H1 (cell line): Measurements from ENCODE around the gene TPRG1L. TPM values are rescaled to one million over a fixed set of nuclear protein-coding genes. Genes with fewer than 3 reads are reported as not detected.

Source experiments
- CTCF ChIA-PET: fragments of 300-600 bp; sonication (Branson Sonifier 250); formaldehyde crosslinking; loops from one replicate; lab custom pipeline; 2021; ENCODE audit not compliant: partially characterized antibody; lab: Charles Lee
- POLR2A ChIA-PET: fragments of 300-600 bp; sonication (Branson Sonifier 250); formaldehyde crosslinking; loops from one replicate; lab custom pipeline; 2021; ENCODE audit warnings: inconsistent platforms; ENCODE audit not compliant: partially characterized antibody; lab: Charles Lee
- DNase-seq, 2 experiments: peaks; one replicate each; pipeline versions ENCODE4 v3.0.0 to v3.0.0-alpha.2; 2010 to 2022; ENCODE audit warnings: low spot score in 2 of 2, low read depth in 1 of 2, mixed read lengths in 1 of 2
- FAIRE-seq: peaks from 2 replicates; lab custom pipeline; 2011; peaks lifted over from hg19 to GRCh38; lab: Jason Lieb, UNC
- H2AFZ ChIP-seq: 2 replicates; pipeline ENCODE4 v1.8.1; 2012; ENCODE audit warnings: low read length, inconsistent platforms
- H2AK5ac ChIP-seq: 2 replicates; pipeline ENCODE4 v1.6.1; 2013; ENCODE audit warnings: low read depth, low read length
- H2BK120ac ChIP-seq: replicated peaks from 2 replicates; pipeline ENCODE3; 2013; ENCODE audit warnings: low read depth, low read length, inconsistent platforms
- H2BK12ac ChIP-seq: 2 replicates; pipeline ENCODE4 v1.6.1; 2013; ENCODE audit warnings: low read depth, low read length
- H2BK15ac ChIP-seq: 2 replicates; pipeline ENCODE4 v1.6.1; 2013; ENCODE audit warnings: low read length
- H2BK20ac ChIP-seq: 2 replicates; pipeline ENCODE4 v1.6.1; 2013; ENCODE audit warnings: low read length
- H2BK5ac ChIP-seq: 2 replicates; pipeline ENCODE4 v1.6.1; 2013; ENCODE audit warnings: low read depth, low read length
- H3K14ac ChIP-seq: 2 replicates; pipeline ENCODE4 v1.6.1; 2013; ENCODE audit warnings: inconsistent platforms; ENCODE audit not compliant: insufficient read length
- H3K18ac ChIP-seq: 2 replicates; pipeline ENCODE4 v1.6.1; 2013; ENCODE audit warnings: low read length; ENCODE audit errors: extremely low read depth
- H3K23ac ChIP-seq: 2 replicates; pipeline ENCODE4 v1.6.1; 2013; ENCODE audit warnings: inconsistent platforms; ENCODE audit not compliant: insufficient read length
- H3K23me2 ChIP-seq: 2 replicates; pipeline ENCODE4 v1.6.1; 2013; ENCODE audit warnings: low read depth, low read length
- H3K27ac ChIP-seq: 2 replicates; pipeline ENCODE4 v1.6.1; 2011; ENCODE audit warnings: low read depth, low read length, inconsistent platforms
- H3K27me3 ChIP-seq, 4 experiments: replicated peaks in 1 of 4; 1 replicate in 1 of 4; 2 replicates in 3 of 4; pipeline versions ENCODE4 v1.6.1 to v1.8.1; 2011 to 2013; ENCODE audit warnings: low read length in 3 of 4, mild to moderate bottlenecking in 3 of 4, inconsistent platforms in 2 of 4, mixed read lengths in 2 of 4, moderate library complexity in 1 of 4; ENCODE audit not compliant: control insufficient read depth in 3 of 4, insufficient read depth in 3 of 4; ENCODE audit errors: extremely low read depth in 1 of 4
- H3K36me3 ChIP-seq, 4 experiments: 2 replicates each; pipeline versions ENCODE4 v1.6.1 to v1.8.1; 2011 to 2013; ENCODE audit warnings: mild to moderate bottlenecking in 4 of 4, low read length in 3 of 4, moderate library complexity in 2 of 4, control low read depth in 1 of 4, inconsistent platforms in 1 of 4; ENCODE audit not compliant: insufficient read depth in 4 of 4, control insufficient read depth in 2 of 4
- H3K4ac ChIP-seq: replicated peaks from 2 replicates; pipeline ENCODE3; 2013; ENCODE audit warnings: low read length, low read depth, mixed read lengths, inconsistent platforms; ENCODE audit not compliant: insufficient read length
- H3K4me1 ChIP-seq, 4 experiments: replicated peaks in 1 of 4; 1 replicate in 1 of 4; 2 replicates in 3 of 4; pipeline versions ENCODE4 v1.6.1 to v1.8.1; 2011 to 2013; ENCODE audit warnings: low read length in 3 of 4, inconsistent platforms in 2 of 4, mixed read lengths in 1 of 4; ENCODE audit not compliant: insufficient read depth in 4 of 4, control insufficient read depth in 3 of 4
- H3K4me2 ChIP-seq, 2 experiments: 2 replicates each; pipeline versions ENCODE4 v1.6.1 to v1.8.1; 2011 to 2013; ENCODE audit warnings: low read depth in 2 of 2, low read length in 2 of 2, control low read depth in 1 of 2, inconsistent platforms in 1 of 2, mild to moderate bottlenecking in 1 of 2; ENCODE audit not compliant: insufficient read depth in 1 of 2
- H3K4me3 ChIP-seq, 4 experiments: fragments of 200-600, 300-600 bp in 1 of 4; sonication (generic), shearing (Covaris generic), sonication (Bioruptor Twin) in 1 of 4; 2 replicates each; pipeline versions ENCODE4 v1.5.1 to v1.8.1; 2011 to 2016; ENCODE audit warnings: low read length in 4 of 4, low read depth in 3 of 4, control low read depth in 2 of 4, inconsistent platforms in 2 of 4, mild to moderate bottlenecking in 2 of 4, mixed read lengths in 1 of 4, moderate library complexity in 1 of 4; ENCODE audit not compliant: insufficient read depth in 2 of 4; ENCODE audit errors: extremely low read depth in 1 of 4
- H3K56ac ChIP-seq: replicated peaks from 2 replicates; pipeline ENCODE3; 2013; ENCODE audit warnings: low read depth, mild to moderate bottlenecking, mixed read lengths, low read length, inconsistent platforms; ENCODE audit not compliant: insufficient read length
- H3K79me1 ChIP-seq: 2 replicates; pipeline ENCODE4 v1.6.1; 2013; ENCODE audit warnings: low read depth, low read length, control low read depth
- H3K79me2 ChIP-seq, 2 experiments: 2 replicates each; pipeline versions ENCODE4 v1.6.1 to v1.8.1; 2012 to 2013; ENCODE audit warnings: low read length in 2 of 2, mild to moderate bottlenecking in 2 of 2, inconsistent platforms in 1 of 2; ENCODE audit not compliant: insufficient read depth in 2 of 2, control insufficient read depth in 1 of 2
- H3K9ac ChIP-seq, 4 experiments: replicated peaks in 1 of 4; 1 replicate in 1 of 4; 2 replicates in 3 of 4; pipeline versions ENCODE4 v1.6.1 to v1.8.1; 2011 to 2013; ENCODE audit warnings: low read depth in 3 of 4, low read length in 3 of 4, control low read depth in 2 of 4, mild to moderate bottlenecking in 2 of 4, moderate library complexity in 2 of 4, inconsistent platforms in 1 of 4; ENCODE audit errors: extremely low read depth in 1 of 4
- H3K9me3 ChIP-seq, 2 experiments: 2 replicates each; pipeline versions ENCODE4 v1.6.1 to v1.8.1; 2012 to 2013; ENCODE audit warnings: mild to moderate bottlenecking in 2 of 2, moderate library complexity in 2 of 2, control low read depth in 1 of 2, inconsistent platforms in 1 of 2, low read depth in 1 of 2, low read length in 1 of 2, mixed read lengths in 1 of 2; ENCODE audit not compliant: insufficient read depth in 2 of 2
- H4K20me1 ChIP-seq, 2 experiments: replicated peaks in 1 of 2; 2 replicates each; pipeline versions ENCODE3 to v1.8.1; 2011 to 2013; ENCODE audit warnings: inconsistent platforms in 2 of 2, low read length in 2 of 2, mild to moderate bottlenecking in 1 of 2; ENCODE audit not compliant: insufficient read depth in 2 of 2, control insufficient read depth in 1 of 2
- H4K5ac ChIP-seq: 2 replicates; pipeline ENCODE4 v1.6.1; 2013; ENCODE audit warnings: low read length, low read depth, mixed read lengths, inconsistent platforms; ENCODE audit not compliant: insufficient read length
- H4K8ac ChIP-seq: 2 replicates; pipeline ENCODE4 v1.8.0; 2013; ENCODE audit warnings: mild to moderate bottlenecking, moderate library complexity, low read length, inconsistent platforms; ENCODE audit not compliant: insufficient read depth; ENCODE audit errors: extremely low read depth
- H4K91ac ChIP-seq: replicated peaks from 2 replicates; pipeline ENCODE3; 2013; ENCODE audit warnings: low read length, mixed read lengths, inconsistent platforms; ENCODE audit not compliant: insufficient read length
- ASH2L ChIP-seq: fragments of 200-600, 300-600 bp; sonication (generic); IDR thresholded peaks from one replicate; pipeline ENCODE4 v1.7.1; 2017; ENCODE audit warnings: low read length
- HDAC2 ChIP-seq, 2 experiments: fragments of 300-600 bp in 1 of 2; sonication (generic) in 1 of 2; IDR thresholded peaks; 2 replicates each; pipeline ENCODE4 v1.6.1; 2011 to 2012; ENCODE audit warnings: low read depth in 2 of 2, low read length in 2 of 2, mild to moderate bottlenecking in 2 of 2, moderate library complexity in 2 of 2, borderline replicate concordance in 1 of 2, inconsistent platforms in 1 of 2
- KDM4A ChIP-seq: IDR thresholded peaks from one replicate; pipeline ENCODE4 v1.7.1; 2012; ENCODE audit warnings: low read depth, mild to moderate bottlenecking, moderate library complexity, low read length, inconsistent platforms; ENCODE audit not compliant: severe bottlenecking
- PHF8 ChIP-seq: fragments of 200-600 bp; sonication (generic); conservative IDR thresholded peaks from 2 replicates; pipeline ENCODE4 v1.7.1; 2012; ENCODE audit warnings: low read depth, mild to moderate bottlenecking, inconsistent platforms, low read length, moderate library complexity
- WGBS, 2 experiments: shearing (Covaris generic) in 1 of 2; methylation state at CpG; one replicate each; pipeline versions ENCODE4 v1.1.6 to v1.1.7; 2013 to 2015; ENCODE audit warnings: low lambda C conversion rate in 2 of 2, mixed read lengths in 2 of 2, inconsistent platforms in 1 of 2, low coverage in 1 of 2, missing lambda C conversion rate in 1 of 2; ENCODE audit not compliant: insufficient replicate concordance in 2 of 2, insufficient coverage in 1 of 2, insufficient read length in 1 of 2; ENCODE audit errors: extremely low coverage in 1 of 2, missing lambda C conversion rate in 1 of 2; 5-methylcytosine and 5-hydroxymethylcytosine counted together
- long read RNA-seq, 2 experiments: library from RNA in 1 of 2; library from capped mRNA in 1 of 2; stranded (forward); transcript quantifications; one replicate each; pipeline ENCODE4 v2.0.0, GENCODE V29; 2021; ENCODE audit warnings: inconsistent platforms in 1 of 2
- polyA minus RNA-seq, 3 experiments: library from RNA; depleted of rRNA, polyadenylated mRNA; stranded (reverse); fragments of >200 nt; gene quantifications; 1 replicate in 2 of 3; 2 replicates in 1 of 3; pipeline ENCODE4 v1.2.3, GENCODE V29; 2011
- polyA plus RNA-seq, 7 experiments: library from polyadenylated mRNA; depleted of rRNA in 3 of 7; stranded (reverse) in 5 of 7; unstranded in 2 of 7; fragments of >200 nt in 5 of 7; fragments of 200-250 nt in 2 of 7; gene quantifications; 1 replicate in 5 of 7; 2 replicates in 1 of 7; 4 replicates in 1 of 7; pipeline versions ENCODE4 v1.2.1 to v1.2.3, GENCODE V29; 2011 to 2013; ENCODE audit warnings: missing spikeins in 2 of 7, mixed read lengths in 2 of 7
- total RNA-seq: library from RNA; stranded (reverse); fragmentation: NEBNext Ultra II Directional; extraction: Animal tissue kit (Norgen Biotek cat#: 25700); gene quantifications from 2 replicates; pipeline ENCODE4 v1.2.1, GENCODE V29; 2021
- TF ChIP-seq, protein P1 (sequence below): IDR thresholded peaks from 2 replicates; pipeline ENCODE4 v1.6.1; 2011; ENCODE audit warnings: low read length, improper control_type of control experiment

Gene TPRG1L
- total RNA-seq (21.7 and 22.2 TPM in 2 replicates), polyA plus RNA-seq (2011; rRNA removed) (19.8 and 22.3 TPM in 2 replicates), polyA minus RNA-seq (2011; rRNA and poly(A)+ RNA removed) (15.2 and 19.2 TPM in 2 replicates)
- 21.1 TPM for polyA plus RNA-seq (2011; cell fraction: cytosol; rRNA removed)
- 10.8 TPM for polyA plus RNA-seq (2011; cell fraction: nucleus; rRNA removed)
- 17.4 to 21.5 TPM (median 21.1 TPM) in 4 replicates for polyA plus RNA-seq (2012, experiment 1 of 2)
- polyA plus RNA-seq (2012, experiment 2 of 2) = 23.7 TPM
- 13.6 TPM for polyA plus RNA-seq (2013, experiment 1 of 2)
- polyA plus RNA-seq (2013, experiment 2 of 2) = 13.7 TPM
- 15.5 TPM for polyA minus RNA-seq (2011; cell fraction: cytosol; rRNA and poly(A)+ RNA removed)
- 6.6 TPM for polyA minus RNA-seq (2011; cell fraction: nucleus; rRNA and poly(A)+ RNA removed)
- long read RNA-seq, experiment 1, transcript TPRG1L-202 (5 exons, 2,414 nt) = major isoform, 17 of 33 reads
- long read RNA-seq, experiment 1, partial matches to known transcripts = 16 of 33 reads
- long read RNA-seq, experiment 1, other reads (novel, unspliced or antisense) = 0 of 33 reads
- long read RNA-seq, experiment 2, partial matches to known transcripts = 11 of 13 reads
- long read RNA-seq, experiment 2, other reads (novel, unspliced or antisense) = 2 of 13 reads

DNA sequence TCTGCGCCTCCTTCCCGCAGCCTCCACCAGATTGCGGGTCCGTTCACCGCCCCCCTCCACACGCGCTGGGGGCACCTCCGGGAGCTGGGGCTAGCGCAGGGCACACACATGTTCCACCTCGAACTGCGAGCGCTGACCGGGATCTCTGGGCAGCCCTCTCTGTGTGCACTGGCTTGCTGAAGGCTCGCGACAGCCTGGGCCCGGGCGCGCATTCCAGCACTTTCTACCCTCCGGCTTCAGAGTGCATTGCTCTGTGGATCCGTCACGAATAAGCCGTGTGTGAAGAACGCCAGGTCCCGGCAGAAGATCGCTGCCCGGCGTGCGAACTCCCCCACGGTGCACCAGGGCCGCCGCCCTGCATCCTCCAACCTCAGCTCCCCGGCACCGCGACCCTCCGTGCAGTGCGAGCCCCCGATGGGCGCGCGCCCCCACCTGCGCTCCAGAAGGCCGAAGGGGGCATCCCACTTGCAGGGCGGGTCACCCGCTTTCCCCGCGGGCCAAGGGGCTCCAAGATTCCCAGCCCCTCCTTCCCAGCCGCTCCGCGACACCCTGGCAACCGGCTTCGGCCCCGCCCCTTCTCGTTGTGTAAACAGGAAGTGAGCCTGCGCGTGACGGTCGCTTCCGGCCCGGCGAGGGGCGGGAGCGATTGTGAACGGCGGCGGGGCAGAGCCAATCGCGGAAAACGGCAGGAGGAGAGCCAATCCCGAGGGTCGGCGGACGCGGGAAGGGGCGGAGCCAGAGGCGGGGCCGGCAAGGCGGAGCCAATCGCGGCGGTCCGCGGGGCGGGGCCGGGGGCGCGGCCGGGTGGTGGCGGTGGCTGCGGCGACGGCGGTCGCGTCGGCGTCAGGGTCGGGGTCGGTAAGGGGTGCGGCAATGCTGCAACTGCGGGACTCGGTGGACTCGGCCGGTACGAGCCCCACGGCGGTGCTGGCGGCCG, at the start of gene TPRG1L:
TPRG1L (plus strand) TSS at position 816 of the 937 bp plus-strand sequence; CDS start at position 874, 58 bp downstream.
- ChIA-PET POLR2A (interaction anchor here (0.9 to 1.5 kb wide), 3 partner anchors 9 to 132 kb away, joined by 3 read pairs; no protein-coding TSS in a partner anchor), CTCF (interaction anchor here (1.0 to 6.7 kb wide), 6 partner anchors 34 to 171 kb away, joined by 4 to 148 read pairs (median 5); no protein-coding TSS in a partner anchor)
- peaks cover 11% of the 10 kb centered on the region for H3K23me2 ChIP-seq
- FAIRE-seq = no peak
- H3K4me2 ChIP-seq = peak within 1 kb of the TSS; percentile 87 to 95
- H3K79me2 ChIP-seq = no peaks in the 10 kb centered on the region; a peak in 1 of 4 replicates
- peak within 1 kb of the TSS; percentile 7; the same call in 1 of the 2 replicates for H2AFZ ChIP-seq
- no peak within 1 kb of the TSS for H2BK20ac ChIP-seq
- no peak within 1 kb of the TSS for H3K23ac ChIP-seq
- no peak within 1 kb of the TSS for H3K56ac ChIP-seq
- H3K4me3 ChIP-seq = peak within 1 kb of the TSS; percentile 77 to 90 (median 86)
- H3K4ac ChIP-seq = no peak within 1 kb of the TSS
- peak within 1 kb of the TSS; percentile 16 to 62 (median 56); a peak in 6 of 7 replicates for H3K9ac ChIP-seq
- H2BK15ac ChIP-seq = no peak within 1 kb of the TSS
- DNase-seq = peak; percentile 82 to 99
- peak within 1 kb of the TSS; percentile 86 for H4K8ac ChIP-seq
- H3K4me1 ChIP-seq = peaks cover 0 to 12% (median 2%) of the 10 kb centered on the region in 4 experiments; a peak in 6 of 7 replicates
- WGBS, 2 experiments = 5% methylated on average over 47 of the region's 108 CpGs; no CpG with 5 or more reads in 1 of the 2 experiments
- H4K91ac ChIP-seq = no peak within 1 kb of the TSS
- no peak within 1 kb of the TSS for H3K18ac ChIP-seq
- H3K9me3 ChIP-seq = no peaks in the 10 kb centered on the region
- H3K27me3 ChIP-seq = no peaks in the 10 kb centered on the region
- H3K27ac ChIP-seq = no peak within 1 kb of the TSS
- no peak within 1 kb of the TSS for H2BK120ac ChIP-seq
- H3K79me1 ChIP-seq = no peaks in the 10 kb centered on the region
- H2AK5ac ChIP-seq = no peak within 1 kb of the TSS
- H4K20me1 ChIP-seq = peaks cover 3% of the 10 kb centered on the region in 2 experiments
- no peak within 1 kb of the TSS for H2BK12ac ChIP-seq
- H2BK5ac ChIP-seq = no peak within 1 kb of the TSS
- no peak within 1 kb of the TSS for H4K5ac ChIP-seq
- peaks cover 0 to 20% (median 6%) of the 10 kb centered on the region in 4 experiments; a peak in 6 of 8 replicates for H3K36me3 ChIP-seq
- H3K14ac ChIP-seq = no peak within 1 kb of the TSS
- peak; percentile 69 for TF ChIP-seq ASH2L
- TF ChIP-seq, protein P1, sequence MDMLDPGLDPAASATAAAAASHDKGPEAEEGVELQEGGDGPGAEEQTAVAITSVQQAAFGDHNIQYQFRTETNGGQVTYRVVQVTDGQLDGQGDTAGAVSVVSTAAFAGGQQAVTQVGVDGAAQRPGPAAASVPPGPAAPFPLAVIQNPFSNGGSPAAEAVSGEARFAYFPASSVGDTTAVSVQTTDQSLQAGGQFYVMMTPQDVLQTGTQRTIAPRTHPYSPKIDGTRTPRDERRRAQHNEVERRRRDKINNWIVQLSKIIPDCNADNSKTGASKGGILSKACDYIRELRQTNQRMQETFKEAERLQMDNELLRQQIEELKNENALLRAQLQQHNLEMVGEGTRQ = peak; percentile 57
- TF ChIP-seq KDM4A = peak; percentile 98
- TF ChIP-seq HDAC2 (IDR thresholded peaks at IDR 0.05; ENCODE audit: borderline replicate concordance in 1 of 2, low read depth in 2 of 2, low read length in 2 of 2) = peak in 1 of 2 experiments; percentile 45; a peak in 1 of 4 replicates
- TF ChIP-seq PHF8 = 0 out of 2 replicates have a peak, but pooled peaks have one; percentile 20
